ENCODE data around the gene AOC1. TPM values are rescaled to one million over a fixed set of nuclear protein-coding genes. Genes with fewer than 3 reads are reported as not detected.

The AOC1 gene
- total RNA-seq, 2 experiments from 2014 or later, result not detected

GRCh38 chr7:150855046-150855445 is 2.7 kb downstream of the AOC1 start:
- ChIA-PET CTCF (no interaction called here), POLR2A (no interaction called here)
- no peak overlapping the region for H3K4me3 Mint-ChIP-seq
- H3K27me3 Mint-ChIP-seq, result peaks cover 20% of the 10 kb centered on the region
- DNase-seq (no peak), ATAC-seq (no peak)
- TF ChIP-seq CTCF (IDR thresholded peaks at IDR 0.05), result no peak
- H3K4me1 Mint-ChIP-seq (ENCODE audit: low read depth), result no peaks in the 10 kb centered on the region
- intact Hi-C loops (cut with micrococcal nuclease), result no loop called here
- no peaks in the 10 kb centered on the region for H3K9me3 Mint-ChIP-seq
- no peak overlapping the region for H3K27ac Mint-ChIP-seq
- H3K36me3 Mint-ChIP-seq (ENCODE audit: low read depth), result no peaks in the 10 kb centered on the region

- Mint-ChIP-seq H3K27me3 (peaks cover 18% of the 10 kb centered on the region), H3K4me3 (no peak overlapping the region), H3K36me3 (ENCODE audit: low read depth) (no peaks in the 10 kb centered on the region), H3K9me3 (no peaks in the 10 kb centered on the region), H3K4me1 (ENCODE audit: low read depth) (no peaks in the 10 kb centered on the region), H3K27ac (no peak overlapping the region)
- TF ChIP-seq CTCF (IDR thresholded peaks at IDR 0.05), result no peak
- no peak for ATAC-seq
- DNase-seq, result no peak
- intact Hi-C loops (cut with micrococcal nuclease), result no loop called here
- POLR2A ChIA-PET, result no interaction called here
- CTCF ChIA-PET, result no interaction called here
Measured at GRCh38 chr7:150855476-150856302, 3.4 kb downstream of the AOC1 start.

- ChIA-PET CTCF (no interaction called here), POLR2A (no interaction called here)
- H3K36me3 Mint-ChIP-seq (ENCODE audit: low read depth), result no peaks in the 10 kb centered on the region
- no peak for ATAC-seq
- DNase-seq, result no peak
- H3K27ac Mint-ChIP-seq, result no peak overlapping the region
- H3K4me3 Mint-ChIP-seq, result no peak overlapping the region
- H3K4me1 Mint-ChIP-seq (ENCODE audit: low read depth), result no peaks in the 10 kb centered on the region
- H3K9me3 Mint-ChIP-seq, result no peaks in the 10 kb centered on the region
- H3K27me3 Mint-ChIP-seq, result peaks cover 11% of the 10 kb centered on the region
- no peak for TF ChIP-seq CTCF (IDR thresholded peaks at IDR 0.05)
- intact Hi-C loops (cut with micrococcal nuclease), result no loop called here
Measured at GRCh38 chr7:150856303-150857275, 4.3 kb downstream of the AOC1 start.

- DNase-seq, result no peak
- intact Hi-C loops (cut with micrococcal nuclease), result no loop called here
- H3K36me3 Mint-ChIP-seq (ENCODE audit: low read depth), result no peaks in the 10 kb centered on the region
- no peak for ATAC-seq
- peaks cover 5% of the 10 kb centered on the region for H3K27me3 Mint-ChIP-seq
- H3K4me3 Mint-ChIP-seq, result no peak overlapping the region
- POLR2A ChIA-PET, result no interaction called here
- CTCF ChIA-PET, result interaction anchor here (1.0 to 1.4 kb wide), 2 partner anchors 18 to 41 kb away, joined by 3 read pairs; no protein-coding TSS in a partner anchor
- H3K4me1 Mint-ChIP-seq (ENCODE audit: low read depth), result no peaks in the 10 kb centered on the region
- no peaks in the 10 kb centered on the region for H3K9me3 Mint-ChIP-seq
- no peak overlapping the region for H3K27ac Mint-ChIP-seq
- no peak for TF ChIP-seq CTCF (IDR thresholded peaks at IDR 0.05)
Measured at GRCh38 chr7:150857276-150858055, 5.1 kb downstream of the AOC1 start.
